Pancreas (tissue), 10 donors: ENCODE data around the gene PTPN1. TPM values are rescaled to one million over a fixed set of nuclear protein-coding genes. Genes with fewer than 3 reads are reported as not detected.

Experiments used
- ATAC-seq, 4 donors: fragments of 200-7000 bp; cut with Tn5 transposase; one replicate each; pipeline versions ENCODE4 v1.8.0 to v1.9.1; 2020; ENCODE audit warnings: mild to moderate bottlenecking in 4 of 4, moderate library complexity in 4 of 4
- DNase-seq, 6 donors: peaks; one replicate each; pipeline ENCODE4 v3.0.0-alpha.2; 2020
- FAIRE-seq: peaks from 2 replicates; lab custom pipeline; 2012; peaks lifted over from hg19 to GRCh38; lab: Jason Lieb, UNC
- H3K27ac ChIP-seq, 4 donors: fragments of 200-600 bp; sonication (generic); 1 replicate in 3 of 4; 2 replicates in 1 of 4; pipeline versions ENCODE4 v1.5.0 to v1.8.0; 2020
- H3K27me3 ChIP-seq, 4 donors: fragments of 200-600 bp; one replicate each; pipeline ENCODE4 v1.8.0; 2021
- H3K36me3 ChIP-seq, 3 donors: fragments of 200-600 bp; sonication (generic) in 1 of 3; one replicate each; pipeline versions ENCODE4 v1.5.0 to v1.8.0; 2020 to 2021
- H3K4me1 ChIP-seq, 3 donors: fragments of 200-600 bp; one replicate each; pipeline ENCODE4 v1.8.0; 2021
- H3K4me3 ChIP-seq, 4 donors: fragments of 200-600 bp; sonication (generic) in 2 of 4; one replicate each; pipeline versions ENCODE4 v1.5.0 to v1.8.0; 2020 to 2021
- H3K9me3 ChIP-seq, 4 donors: fragments of 200-600 bp; one replicate each; pipeline ENCODE4 v1.8.0; 2021
- WGBS, 2 donors: extraction: QIAGEN DNeasy Blood & Tissue Kit; methylation state at CpG; one replicate each; pipeline ENCODE4 v1.1.7; 2013; 5-methylcytosine and 5-hydroxymethylcytosine counted together
- intact Hi-C, 3 donors: fragments of 100-400 bp; cut with DNase I; formaldehyde crosslinking; loops; one replicate each; pipeline versions ENCODE4 v1.11.1 to v1.14.2; 2022
- polyA plus RNA-seq, 2 donors: library from polyadenylated mRNA; stranded (reverse); fragments of 200-250 nt; gene quantifications; one replicate each; pipeline ENCODE4 v1.2.3, GENCODE V29; 2013
- total RNA-seq, 6 donors: library from RNA; stranded (reverse); fragmentation: NEBNext Ultra II Directional in 4 of 6; extraction: Animal tissue kit (Norgen Biotek cat#: 25700) in 4 of 6; gene quantifications; one replicate each; pipeline versions ENCODE4 v1.2.1 to v1.2.4, GENCODE V29; 2021 to 2023
- TF ChIP-seq, protein P1 (sequence below), 4 donors: fragments of 200-600 bp; sonication (generic) in 3 of 4; IDR thresholded peaks; one replicate each; pipeline versions ENCODE4 v1.5.0 to v1.8.0; 2021; ENCODE audit warnings: antibody characterized with exemption in 4 of 4
- donor health status: healthy with polysubstance abuse.
- donor health status: DM: no; HTN: no; CAD: no; lungs with moderate emphysema.
- donor health status: DM: no; HTN: no; CAD: no.
- donor health status: control.
- donor health status: control.
- donor health status: Bipolar disorder and iron deficiency.
- donor health status: DM: yes; HTN: yes; CAD: no.
- donor health status: DM: no; HTN: no; CAD: no.
- donor health status: DM: no; HTN: no; CAD: no.
- donor health status: DM: yes; HTN: yes; CAD: no.

PTPN1 gene
- total and polyA plus RNA-seq, 8 donors, result 6.0 to 12.4 (median 8.6) TPM

DNA sequence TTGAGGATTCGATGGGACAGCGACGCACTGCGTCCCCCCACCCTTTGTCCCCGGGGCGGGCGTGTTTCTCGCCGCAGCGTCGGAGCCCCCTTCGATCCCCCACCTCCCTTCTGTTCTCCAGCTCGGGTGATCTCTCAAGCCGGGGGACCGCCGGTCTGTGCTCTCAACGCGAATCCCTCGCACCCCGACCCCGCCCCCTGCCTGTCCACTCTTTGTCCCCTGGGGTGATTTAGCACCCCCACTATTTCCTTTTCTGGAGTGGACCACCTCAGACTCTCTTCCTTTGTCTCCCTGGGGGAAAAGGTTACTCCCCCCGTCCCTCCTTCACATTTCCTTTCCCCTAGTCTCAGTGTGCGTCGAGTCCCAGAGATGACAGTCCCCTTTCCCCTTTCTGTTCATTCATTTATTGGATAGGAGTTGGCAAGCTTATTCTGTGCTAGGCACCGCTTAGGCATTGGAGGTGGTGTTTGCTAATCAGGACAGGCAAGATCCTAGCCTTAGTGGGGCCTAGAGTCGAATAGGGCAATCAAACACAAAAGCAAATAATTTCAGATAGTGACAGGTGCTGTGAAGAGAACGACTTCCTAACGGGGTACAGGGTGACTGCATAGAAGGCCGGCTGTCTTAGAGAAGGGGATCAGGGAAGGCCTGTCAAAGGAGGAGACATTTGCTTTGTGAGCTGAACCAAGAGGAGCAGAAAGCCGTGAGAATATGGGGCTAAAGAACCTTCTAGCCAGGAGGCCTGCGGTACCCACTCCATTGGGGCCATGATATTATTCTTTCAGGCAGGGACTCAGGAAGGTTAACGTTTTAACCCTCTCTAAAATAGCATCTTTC is 741 bp downstream of the PTPN1 start:
- ATAC-seq, result peak in 3 of 4 donors; percentile 3 to 28 (median 4)
- intact Hi-C loops, result no loop called here
- peak overlapping the region; percentile 72 to 100 (median 98) for H3K4me3 ChIP-seq
- no peak for FAIRE-seq
- H3K27me3 ChIP-seq, result no peaks in the 10 kb centered on the region
- DNase-seq, result peak in 4 of 6 donors; percentile 37 to 68 (median 51)
- TF ChIP-seq, protein P1, sequence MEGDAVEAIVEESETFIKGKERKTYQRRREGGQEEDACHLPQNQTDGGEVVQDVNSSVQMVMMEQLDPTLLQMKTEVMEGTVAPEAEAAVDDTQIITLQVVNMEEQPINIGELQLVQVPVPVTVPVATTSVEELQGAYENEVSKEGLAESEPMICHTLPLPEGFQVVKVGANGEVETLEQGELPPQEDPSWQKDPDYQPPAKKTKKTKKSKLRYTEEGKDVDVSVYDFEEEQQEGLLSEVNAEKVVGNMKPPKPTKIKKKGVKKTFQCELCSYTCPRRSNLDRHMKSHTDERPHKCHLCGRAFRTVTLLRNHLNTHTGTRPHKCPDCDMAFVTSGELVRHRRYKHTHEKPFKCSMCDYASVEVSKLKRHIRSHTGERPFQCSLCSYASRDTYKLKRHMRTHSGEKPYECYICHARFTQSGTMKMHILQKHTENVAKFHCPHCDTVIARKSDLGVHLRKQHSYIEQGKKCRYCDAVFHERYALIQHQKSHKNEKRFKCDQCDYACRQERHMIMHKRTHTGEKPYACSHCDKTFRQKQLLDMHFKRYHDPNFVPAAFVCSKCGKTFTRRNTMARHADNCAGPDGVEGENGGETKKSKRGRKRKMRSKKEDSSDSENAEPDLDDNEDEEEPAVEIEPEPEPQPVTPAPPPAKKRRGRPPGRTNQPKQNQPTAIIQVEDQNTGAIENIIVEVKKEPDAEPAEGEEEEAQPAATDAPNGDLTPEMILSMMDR (IDR thresholded peaks at IDR 0.05), result no peak
- H3K9me3 ChIP-seq, result no peaks in the 10 kb centered on the region
- H3K27ac ChIP-seq, result peak overlapping the region; percentile 59 to 72 (median 66)
- H3K36me3 ChIP-seq, result no peaks in the 10 kb centered on the region
- WGBS, 2 donors, result 1 to 3% methylated on average over 32 of the region's 32 CpGs
- H3K4me1 ChIP-seq, result peaks cover 0 to 25% (median 25%) of the 10 kb centered on the region in 3 donors

DNA sequence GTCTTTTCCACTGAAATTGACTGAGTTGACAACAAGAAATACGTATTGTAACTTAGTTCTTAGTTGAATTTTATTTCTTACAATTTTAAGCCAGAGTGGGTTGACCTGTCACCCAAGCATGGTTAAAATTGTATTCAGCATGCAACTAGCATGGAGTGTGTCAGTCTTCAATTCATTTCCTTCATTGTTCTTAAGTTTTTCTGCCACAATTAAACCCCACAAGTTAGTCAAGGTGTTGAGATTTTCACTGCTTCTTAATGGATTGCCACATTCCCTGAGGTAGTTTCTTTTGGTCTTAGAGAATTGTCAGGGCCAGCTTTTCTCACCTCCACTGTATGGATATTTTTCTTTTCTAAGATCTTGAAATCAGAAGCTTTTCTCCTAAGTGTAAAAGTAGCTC is 2.1 kb downstream of the PTPN1 start:
- ATAC-seq, result no peak
- Histone ChIP-seq H3K36me3 (no peaks in the 10 kb centered on the region), H3K27me3 (no peaks in the 10 kb centered on the region), H3K4me3 (no peak overlapping the region), H3K27ac (no peak overlapping the region), H3K4me1 (peaks cover 0 to 25% (median 25%) of the 10 kb centered on the region in 3 donors), H3K9me3 (no peaks in the 10 kb centered on the region)
- intact Hi-C loops, result no loop called here
- WGBS, 2 donors, result 71 to 72% methylated on average over 1 of the region's 1 CpG
- TF ChIP-seq, protein P1 (IDR thresholded peaks at IDR 0.05), result no peak
- DNase-seq, result no peak
- no peak for FAIRE-seq

DNA sequence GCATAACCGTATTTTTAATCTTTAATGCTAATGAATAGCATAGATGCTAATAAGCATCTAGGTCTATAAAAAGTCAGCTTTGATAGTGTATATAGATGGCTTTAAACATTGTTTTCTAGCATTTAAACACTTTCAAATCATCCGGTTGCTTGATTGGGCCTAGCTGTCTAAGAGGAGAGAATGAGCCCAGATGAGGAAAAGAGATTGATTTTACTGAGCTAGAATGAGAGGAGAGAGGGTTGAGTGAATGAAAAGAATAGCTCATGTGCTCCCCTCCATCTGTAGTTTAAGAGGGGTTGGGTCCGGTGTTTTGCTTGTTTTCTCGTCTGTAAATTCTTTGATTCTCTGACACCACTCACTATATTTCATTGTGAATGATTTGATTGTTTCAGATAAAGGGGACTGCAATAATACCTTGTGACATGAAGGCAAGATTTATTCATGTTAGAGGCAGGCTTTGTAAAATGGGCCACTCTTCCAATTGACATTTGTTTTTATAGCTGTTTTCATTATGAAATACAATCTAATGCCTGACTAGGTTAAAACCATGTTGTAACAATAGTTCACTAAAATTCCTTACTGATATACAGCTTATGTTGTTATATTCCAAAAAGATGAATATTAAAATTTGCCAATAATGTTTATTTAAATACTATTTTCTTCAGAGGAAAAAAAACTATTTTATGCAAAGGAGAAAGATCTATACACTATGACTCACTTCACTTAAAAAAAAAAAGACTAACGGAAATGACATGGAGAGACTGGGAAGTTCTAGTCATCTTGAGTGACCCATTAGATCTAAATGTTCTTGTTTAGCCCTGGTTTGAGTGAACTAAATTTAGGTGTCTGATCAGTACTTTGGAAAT is 3.2 kb downstream of the PTPN1 start:
- Histone ChIP-seq H3K4me3 (no peak overlapping the region), H3K27me3 (no peaks in the 10 kb centered on the region), H3K36me3 (no peaks in the 10 kb centered on the region), H3K9me3 (no peaks in the 10 kb centered on the region), H3K27ac (no peak overlapping the region), H3K4me1 (peaks cover 0 to 25% (median 25%) of the 10 kb centered on the region in 3 donors)
- DNase-seq (no peak), FAIRE-seq (no peak), ATAC-seq (no peak)
- TF ChIP-seq, protein P1 (IDR thresholded peaks at IDR 0.05), result no peak
- 59 to 64% methylated on average over 5 of the region's 5 CpGs for WGBS, 2 donors
- intact Hi-C loops, result no loop called here

DNA sequence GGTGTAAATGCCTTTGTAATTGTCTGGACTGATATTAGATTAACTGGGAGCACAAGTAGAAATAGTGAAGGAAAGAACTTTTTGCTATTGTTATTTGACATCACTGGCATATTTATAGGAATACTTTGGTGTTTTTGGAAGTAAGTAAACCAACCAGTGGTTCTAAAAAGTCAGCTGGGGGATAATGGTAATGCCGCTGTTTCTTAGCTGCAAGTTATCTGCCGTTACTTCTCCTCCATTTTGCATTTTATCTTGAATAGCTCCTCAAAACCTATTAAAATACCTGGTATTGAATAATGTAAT is 3.8 kb downstream of the PTPN1 start:
- intact Hi-C loops, result no loop called here
- DNase-seq (no peak), ATAC-seq (no peak), FAIRE-seq (no peak)
- no peak overlapping the region for H3K4me3 ChIP-seq
- WGBS, 2 donors, result 95 to 97% methylated on average over 2 of the region's 2 CpGs
- H3K9me3 ChIP-seq, result no peaks in the 10 kb centered on the region
- H3K36me3 ChIP-seq, result no peaks in the 10 kb centered on the region
- H3K4me1 ChIP-seq, result peaks cover 0 to 25% (median 25%) of the 10 kb centered on the region in 3 donors
- TF ChIP-seq, protein P1 (IDR thresholded peaks at IDR 0.05), result no peak
- no peak overlapping the region for H3K27ac ChIP-seq
- H3K27me3 ChIP-seq, result no peaks in the 10 kb centered on the region
